Fibroblast of gingiva (primary cell): ENCODE data around the gene CACNA1B.
"Not testable (repeated sequence)": the region's sequence is repeated elsewhere in the genome, so short reads cannot be mapped to it uniquely, and the experiment has no call there.

Experiments used
- DNase-seq: peaks from one replicate; pipeline ENCODE4 v3.0.0-alpha.2; 2011; ENCODE audit warnings: low read depth

The CACNA1B gene

DNA sequence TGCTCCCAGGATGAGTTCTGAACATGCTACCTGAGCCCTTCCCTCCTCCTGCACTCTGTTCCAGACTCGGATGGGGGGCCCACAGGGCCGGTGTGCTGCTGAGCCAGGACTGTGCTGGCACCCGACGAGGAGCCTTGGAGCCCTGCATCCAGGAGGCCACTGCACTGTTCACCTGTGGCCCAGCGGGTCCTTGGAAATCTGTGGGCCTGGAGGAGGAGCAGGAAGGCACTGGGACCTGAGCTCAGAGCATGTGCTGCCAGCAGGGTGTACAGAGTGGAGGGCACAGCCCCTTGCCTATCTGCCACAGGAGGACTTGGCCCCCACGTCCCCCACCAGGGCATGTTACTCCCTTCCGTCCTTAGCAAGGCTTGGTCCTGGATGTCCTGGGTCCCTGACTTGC is 265.9 kb downstream of the CACNA1B start:
- not testable (repeated sequence) for DNase-seq

DNA sequence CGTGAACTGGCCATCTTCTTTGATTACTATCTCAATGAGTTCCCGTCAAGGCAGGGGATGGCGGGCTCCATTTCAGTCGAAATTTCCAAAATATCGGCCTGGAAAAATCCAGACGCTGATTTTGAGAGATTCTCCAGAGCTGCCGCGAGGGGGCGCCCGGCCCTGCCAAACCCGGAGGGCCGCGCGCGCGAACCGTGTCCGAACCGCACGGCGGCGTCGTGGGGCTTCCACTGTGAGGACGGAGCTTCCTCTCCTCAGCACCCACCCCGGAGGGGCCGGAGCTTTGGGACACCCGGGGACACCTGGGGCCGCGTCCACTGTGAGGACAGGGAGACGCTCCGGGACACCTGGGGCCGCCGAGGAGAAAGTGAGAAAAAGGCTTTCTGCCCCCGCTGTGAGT is 270.0 kb downstream of the CACNA1B start:
- DNase-seq: not testable (repeated sequence)

GRCh38 chr9:138149672-138150656 is 272.4 kb downstream of the CACNA1B start:
- not testable (repeated sequence) for DNase-seq

- DNase-seq: not testable (repeated sequence)
Measured at GRCh38 chr9:138155788-138156187, 278.2 kb downstream of the CACNA1B start.

- not testable (repeated sequence) for DNase-seq
Measured at GRCh38 chr9:138166793-138167192, 289.2 kb downstream of the CACNA1B start.
